ENCODE results near the gene ZKSCAN7.

The ZKSCAN7 gene

DNA sequence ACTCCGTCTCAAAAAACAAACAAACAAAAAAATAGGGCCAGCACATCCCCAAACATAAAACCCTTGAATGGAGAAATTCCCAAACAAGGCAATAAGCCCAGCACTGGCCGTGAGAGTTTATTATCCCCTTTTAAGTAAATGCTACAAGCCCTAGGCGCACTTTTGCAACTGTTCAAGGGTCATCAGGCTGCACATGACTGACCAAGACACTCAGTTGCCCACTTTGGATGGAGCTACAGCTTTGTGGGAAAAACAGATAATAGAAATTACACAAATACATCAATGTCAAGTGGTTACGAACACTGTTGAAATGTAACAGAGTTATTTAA lies 43.8 kb upstream of the ZKSCAN7 start:
- TF ChIP-seq REST (IDR thresholded peaks at IDR 0.05; ENCODE audit: low read depth) (no peak), TAF1 (IDR thresholded peaks at IDR 0.05; ENCODE audit: low read depth) (no peak), TEAD4 (IDR thresholded peaks at IDR 0.05) (no peak), EP300 (IDR thresholded peaks at IDR 0.05; ENCODE audit: borderline replicate concordance) (no peak), USF1 (IDR thresholded peaks at IDR 0.05) (no peak), ZBTB7A (IDR thresholded peaks at IDR 0.05; ENCODE audit: low read depth) (no peak), CEBPB (IDR thresholded peaks at IDR 0.05) (no peak)

DNA sequence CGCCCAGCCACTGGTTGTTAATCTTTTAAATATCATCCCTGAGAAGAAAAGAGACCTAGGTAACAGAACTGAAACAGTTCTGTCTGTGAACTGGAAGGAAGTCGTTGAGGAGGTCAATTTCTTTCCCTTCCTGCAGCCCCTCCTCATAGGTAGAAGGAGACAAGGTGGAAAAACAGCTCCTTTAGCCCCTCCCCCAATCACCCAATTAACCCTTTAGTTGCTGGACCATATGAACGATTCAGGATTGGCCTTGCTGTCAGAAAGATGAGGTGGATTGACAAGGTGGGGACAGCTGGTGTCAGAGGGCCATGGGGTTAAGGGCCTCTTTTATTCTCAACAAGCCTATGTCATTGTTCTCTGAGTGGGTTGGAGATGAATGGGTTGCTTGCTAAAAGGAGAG lies 41.5 kb upstream of the ZKSCAN7 start:
- TF ChIP-seq ZBTB7A (IDR thresholded peaks at IDR 0.05; ENCODE audit: low read depth) (no peak), TEAD4 (IDR thresholded peaks at IDR 0.05) (no peak), NFIC (IDR thresholded peaks at IDR 0.05) (no peak), REST (IDR thresholded peaks at IDR 0.05; ENCODE audit: low read depth) (no peak), FOXM1 (IDR thresholded peaks at IDR 0.05; ENCODE audit: borderline replicate concordance, low read depth) (no peak), EGR1 (IDR thresholded peaks at IDR 0.05) (no peak), RAD21 (IDR thresholded peaks at IDR 0.05; ENCODE audit: low read depth) (no peak), TCF12 (IDR thresholded peaks at IDR 0.05; ENCODE audit: low read depth) (no peak), TAF1 (IDR thresholded peaks at IDR 0.05; ENCODE audit: low read depth) (no peak), USF1 (IDR thresholded peaks at IDR 0.05) (no peak), CEBPB (IDR thresholded peaks at IDR 0.05) (no peak), EP300 (IDR thresholded peaks at IDR 0.05; ENCODE audit: borderline replicate concordance) (no peak), CREB1 (IDR thresholded peaks at IDR 0.05; ENCODE audit: low read depth) (no peak), YY1 (IDR thresholded peaks at IDR 0.05; ENCODE audit: low read depth) (no peak)
- TF ChIP-seq, protein P1, sequence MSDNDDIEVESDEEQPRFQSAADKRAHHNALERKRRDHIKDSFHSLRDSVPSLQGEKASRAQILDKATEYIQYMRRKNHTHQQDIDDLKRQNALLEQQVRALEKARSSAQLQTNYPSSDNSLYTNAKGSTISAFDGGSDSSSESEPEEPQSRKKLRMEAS (IDR thresholded peaks at IDR 0.05), result no peak

GRCh38 chr3:44516230-44516629 lies 38.8 kb upstream of the ZKSCAN7 start:
- TF ChIP-seq TEAD4 (IDR thresholded peaks at IDR 0.05) (no peak), EGR1 (IDR thresholded peaks at IDR 0.05) (no peak), TCF12 (IDR thresholded peaks at IDR 0.05; ENCODE audit: low read depth) (no peak), USF1 (IDR thresholded peaks at IDR 0.05) (no peak), EP300 (IDR thresholded peaks at IDR 0.05; ENCODE audit: borderline replicate concordance) (no peak), YY1 (IDR thresholded peaks at IDR 0.05; ENCODE audit: low read depth) (no peak), REST (IDR thresholded peaks at IDR 0.05; ENCODE audit: low read depth) (no peak)

GRCh38 chr3:44518782-44519156 lies 36.2 kb upstream of the ZKSCAN7 start:
- no peak for TF ChIP-seq CEBPB (IDR thresholded peaks at IDR 0.05)
- TF ChIP-seq REST (IDR thresholded peaks at IDR 0.05; ENCODE audit: low read depth), result no peak
